Measurements from ENCODE around the gene TSPAN9.

TSPAN9 gene

GRCh38 chr12:3323002-3323685, 246.0 kb downstream of the TSPAN9 start:
- Histone ChIP-seq H3K36me3 (ENCODE audit: low read length) (no peaks in the 10 kb centered on the region), H3K27me3 (ENCODE audit: low read length) (peaks cover 5% of the 10 kb centered on the region; the same call in 1 of the 2 replicates), H3K9me2 (replicated peaks; ENCODE audit: insufficient read depth, low read length) (no peaks in the 10 kb centered on the region), H3K9ac (ENCODE audit: low read length) (no peak overlapping the region), H3K9me3 (ENCODE audit: insufficient read depth, low read length) (no peaks in the 10 kb centered on the region), H3K4me3 (ENCODE audit: insufficient read depth, low read length, poor library complexity, severe bottlenecking) (no peak overlapping the region), H3K79me2 (ENCODE audit: insufficient read depth, low read length) (no peaks in the 10 kb centered on the region), H3F3A (ENCODE audit: insufficient read depth) (no peaks in the 10 kb centered on the region), H3K27ac (ENCODE audit: low read depth, low read length) (no peak overlapping the region), H3K4me2 (ENCODE audit: low read depth, low read length, poor library complexity, severe bottlenecking) (no peak overlapping the region), H4K20me1 (ENCODE audit: low read depth, low read length) (no peaks in the 10 kb centered on the region), H2AFZ (ENCODE audit: low read depth, low read length, severe bottlenecking) (no peak overlapping the region)
- TF ChIP-seq, protein P1, sequence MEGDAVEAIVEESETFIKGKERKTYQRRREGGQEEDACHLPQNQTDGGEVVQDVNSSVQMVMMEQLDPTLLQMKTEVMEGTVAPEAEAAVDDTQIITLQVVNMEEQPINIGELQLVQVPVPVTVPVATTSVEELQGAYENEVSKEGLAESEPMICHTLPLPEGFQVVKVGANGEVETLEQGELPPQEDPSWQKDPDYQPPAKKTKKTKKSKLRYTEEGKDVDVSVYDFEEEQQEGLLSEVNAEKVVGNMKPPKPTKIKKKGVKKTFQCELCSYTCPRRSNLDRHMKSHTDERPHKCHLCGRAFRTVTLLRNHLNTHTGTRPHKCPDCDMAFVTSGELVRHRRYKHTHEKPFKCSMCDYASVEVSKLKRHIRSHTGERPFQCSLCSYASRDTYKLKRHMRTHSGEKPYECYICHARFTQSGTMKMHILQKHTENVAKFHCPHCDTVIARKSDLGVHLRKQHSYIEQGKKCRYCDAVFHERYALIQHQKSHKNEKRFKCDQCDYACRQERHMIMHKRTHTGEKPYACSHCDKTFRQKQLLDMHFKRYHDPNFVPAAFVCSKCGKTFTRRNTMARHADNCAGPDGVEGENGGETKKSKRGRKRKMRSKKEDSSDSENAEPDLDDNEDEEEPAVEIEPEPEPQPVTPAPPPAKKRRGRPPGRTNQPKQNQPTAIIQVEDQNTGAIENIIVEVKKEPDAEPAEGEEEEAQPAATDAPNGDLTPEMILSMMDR (IDR thresholded peaks at IDR 0.05; ENCODE audit: insufficient read depth, low read length, poor library complexity, severe bottlenecking): no peak
- TF ChIP-seq EZH2phosphoT487 (conservative IDR thresholded peaks at IDR 0.05; ENCODE audit: low read length): no peak

DNA sequence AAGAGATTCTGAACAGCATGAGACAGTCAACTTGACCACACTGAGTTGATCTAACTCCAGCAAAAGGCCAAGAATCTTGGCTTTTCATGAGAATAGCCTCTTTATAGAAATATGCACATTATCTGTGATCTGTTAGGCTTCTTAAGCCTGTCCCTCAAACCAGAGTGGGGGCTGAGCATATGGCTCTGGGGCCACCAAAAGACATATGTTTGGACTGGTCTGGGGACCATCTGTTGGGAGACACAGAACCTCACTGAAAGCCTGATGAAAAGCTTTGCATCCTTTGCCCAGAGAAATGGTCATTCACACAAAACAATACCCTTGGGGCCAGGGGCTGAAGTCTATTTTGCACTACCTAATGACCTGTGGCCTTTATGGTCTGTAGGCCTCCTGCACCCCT, 248.6 kb downstream of the TSPAN9 start:
- no peak overlapping the region for H3K9ac ChIP-seq (ENCODE audit: low read length)
- no peaks in the 10 kb centered on the region for H3K36me3 ChIP-seq (ENCODE audit: low read length)
- H3K27ac ChIP-seq (ENCODE audit: low read depth, low read length): no peak overlapping the region
- no peaks in the 10 kb centered on the region for H3K79me2 ChIP-seq (ENCODE audit: insufficient read depth, low read length)
- no peaks in the 10 kb centered on the region for H3K9me2 ChIP-seq (replicated peaks; ENCODE audit: insufficient read depth, low read length)
- H3K4me3 ChIP-seq (ENCODE audit: insufficient read depth, low read length, poor library complexity, severe bottlenecking): no peak overlapping the region
- no peak overlapping the region for H3K4me2 ChIP-seq (ENCODE audit: low read depth, low read length, poor library complexity, severe bottlenecking)
- TF ChIP-seq, protein P1 (IDR thresholded peaks at IDR 0.05; ENCODE audit: insufficient read depth, low read length, poor library complexity, severe bottlenecking): no peak
- TF ChIP-seq EZH2phosphoT487 (conservative IDR thresholded peaks at IDR 0.05; ENCODE audit: low read length): no peak
- no peaks in the 10 kb centered on the region for H4K20me1 ChIP-seq (ENCODE audit: low read depth, low read length)
- H3K9me3 ChIP-seq (ENCODE audit: insufficient read depth, low read length): no peaks in the 10 kb centered on the region
- H3K27me3 ChIP-seq (ENCODE audit: low read length): peaks cover 5% of the 10 kb centered on the region; the same call in 1 of the 2 replicates
- H2AFZ ChIP-seq (ENCODE audit: low read depth, low read length, severe bottlenecking): no peak overlapping the region
- no peaks in the 10 kb centered on the region for H3F3A ChIP-seq (ENCODE audit: insufficient read depth)

DNA sequence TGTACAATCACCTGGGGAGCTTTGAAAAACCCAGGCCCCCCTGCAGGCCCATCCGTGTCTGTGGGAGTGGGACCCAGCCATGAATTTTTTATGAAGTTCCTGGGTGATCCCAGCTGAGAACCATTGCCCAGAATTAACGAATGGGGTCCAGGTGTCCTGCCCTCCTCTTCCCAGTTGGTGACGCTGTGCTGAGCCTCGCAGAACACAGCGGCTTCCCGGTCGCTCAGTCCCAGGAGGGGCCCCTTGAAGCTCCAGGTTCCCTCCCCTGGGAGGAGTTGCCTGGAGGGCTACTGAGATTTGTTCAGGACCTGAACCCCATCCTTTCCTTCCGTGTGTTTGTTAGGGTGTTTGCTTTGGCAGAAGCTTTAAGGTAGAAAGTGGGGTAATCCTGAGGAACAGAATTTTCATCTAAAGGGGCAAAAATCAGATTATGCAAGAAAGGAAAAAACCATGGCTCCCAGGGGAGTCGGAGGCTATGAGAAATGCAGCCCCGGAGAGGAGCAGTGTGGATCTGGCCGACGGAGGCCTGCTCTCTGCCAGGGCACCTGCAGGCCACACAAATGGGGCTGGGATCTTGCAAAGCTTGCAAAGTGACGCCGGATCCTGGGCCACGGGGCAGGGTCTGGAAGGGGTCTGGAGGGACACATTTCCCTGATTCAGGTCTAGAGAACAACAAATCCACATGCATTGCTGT, 249.1 kb downstream of the TSPAN9 start:
- Histone ChIP-seq H3K79me2 (ENCODE audit: insufficient read depth, low read length) (no peaks in the 10 kb centered on the region), H3K9me2 (replicated peaks; ENCODE audit: insufficient read depth, low read length) (no peaks in the 10 kb centered on the region), H3K4me2 (ENCODE audit: low read depth, low read length, poor library complexity, severe bottlenecking) (no peak overlapping the region), H3K9ac (ENCODE audit: low read length) (no peak overlapping the region), H3K27ac (ENCODE audit: low read depth, low read length) (no peak overlapping the region), H4K20me1 (ENCODE audit: low read depth, low read length) (no peaks in the 10 kb centered on the region), H3K4me3 (ENCODE audit: insufficient read depth, low read length, poor library complexity, severe bottlenecking) (no peak overlapping the region), H3K27me3 (ENCODE audit: low read length) (peaks cover 5% of the 10 kb centered on the region; the same call in 1 of the 2 replicates), H2AFZ (ENCODE audit: low read depth, low read length, severe bottlenecking) (no peak overlapping the region), H3K36me3 (ENCODE audit: low read length) (no peaks in the 10 kb centered on the region), H3F3A (ENCODE audit: insufficient read depth) (no peaks in the 10 kb centered on the region), H3K9me3 (ENCODE audit: insufficient read depth, low read length) (no peaks in the 10 kb centered on the region)
- TF ChIP-seq EZH2phosphoT487 (conservative IDR thresholded peaks at IDR 0.05; ENCODE audit: low read length): no peak
- TF ChIP-seq, protein P1 (IDR thresholded peaks at IDR 0.05; ENCODE audit: insufficient read depth, low read length, poor library complexity, severe bottlenecking): no peak

All from SU-DHL-6 (cell line).